ENCODE measurements around the gene NPAS2. TPM values are rescaled to one million over a fixed set of nuclear protein-coding genes. Genes with fewer than 3 reads are reported as not detected.

Gene NPAS2
- total RNA-seq, 5 donors from 2014 or later (not counting 1 experiment from before 2014, with no cell fraction given): 3.5 to 9.5 (median 4.4) TPM

DNA sequence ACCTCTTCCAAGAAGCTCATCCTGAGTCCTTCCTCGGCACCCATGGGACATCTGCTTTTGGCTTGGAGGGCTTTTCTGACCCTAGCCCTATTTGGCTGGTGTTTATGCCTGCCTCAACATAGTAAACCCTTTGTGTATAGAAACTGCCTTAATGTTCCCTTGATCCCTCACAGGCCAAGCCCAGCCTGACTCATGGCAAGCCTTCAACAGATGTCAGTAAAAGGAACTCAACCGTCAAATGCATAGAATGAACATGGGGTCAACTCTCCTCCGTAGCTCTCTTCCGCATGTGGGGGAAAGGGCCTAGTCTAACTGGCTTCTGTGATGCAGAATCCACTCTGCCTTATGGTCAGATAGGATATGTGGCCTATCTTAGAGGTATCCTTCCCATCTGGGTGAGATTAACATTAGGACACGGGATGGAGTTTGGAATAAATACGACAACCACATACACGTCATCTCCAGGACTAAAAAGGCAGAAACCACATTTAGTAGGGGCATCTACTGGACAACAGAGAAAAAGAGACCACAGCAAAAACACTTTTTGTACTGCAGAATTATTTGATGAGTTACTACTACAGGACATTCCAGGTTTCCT is 2.5 kb upstream of the NPAS2 start:
- ATAC-seq (replicated peaks in 1 of 4) (no peak), DNase-seq (no peak)
- POLR2A ChIA-PET: no interaction called here
- H3K36me3 ChIP-seq (ENCODE audit: control insufficient read depth in 2 of 2, extremely low read depth in 1 of 2, insufficient read depth in 1 of 2, low read length in 1 of 2): no peaks in the 10 kb centered on the region
- peaks cover 18 to 36% of the 10 kb centered on the region in 2 donors for H3K27me3 Mint-ChIP-seq
- WGBS (ENCODE audit: insufficient coverage): 95% methylated on average over 4 of the region's 7 CpGs
- peak overlapping the region in 1 of 3 donors; percentile 74 for H3K4me3 Mint-ChIP-seq
- no peaks in the 10 kb centered on the region for H3K9me3 Mint-ChIP-seq
- no peak overlapping the region for H3K27ac Mint-ChIP-seq
- peaks cover 2 to 24% of the 10 kb centered on the region in 2 experiments for H3K27me3 ChIP-seq (replicated peaks in 1 of 2; ENCODE audit: control insufficient read depth in 2 of 2, extremely low read depth in 1 of 2, insufficient read depth in 2 of 2, low read length in 1 of 2)
- H3K27ac ChIP-seq (ENCODE audit: low read length): no peak overlapping the region
- H3K36me3 Mint-ChIP-seq: no peaks in the 10 kb centered on the region
- H3K4me3 ChIP-seq (ENCODE audit: control insufficient read depth in 1 of 2, extremely low read depth in 1 of 2, low read length in 1 of 2): no peak overlapping the region
- CTCF ChIA-PET: no interaction called here
- H3K9me3 ChIP-seq: no peaks in the 10 kb centered on the region
- H3K4me1 ChIP-seq (ENCODE audit: control insufficient read depth in 1 of 2, extremely low read depth in 1 of 2, insufficient read depth in 2 of 2, low read length in 2 of 2): peaks cover 24 to 35% of the 10 kb centered on the region in 2 experiments
- H3K4me1 Mint-ChIP-seq: peaks cover 37 to 41% (median 38%) of the 10 kb centered on the region in 3 donors

DNA sequence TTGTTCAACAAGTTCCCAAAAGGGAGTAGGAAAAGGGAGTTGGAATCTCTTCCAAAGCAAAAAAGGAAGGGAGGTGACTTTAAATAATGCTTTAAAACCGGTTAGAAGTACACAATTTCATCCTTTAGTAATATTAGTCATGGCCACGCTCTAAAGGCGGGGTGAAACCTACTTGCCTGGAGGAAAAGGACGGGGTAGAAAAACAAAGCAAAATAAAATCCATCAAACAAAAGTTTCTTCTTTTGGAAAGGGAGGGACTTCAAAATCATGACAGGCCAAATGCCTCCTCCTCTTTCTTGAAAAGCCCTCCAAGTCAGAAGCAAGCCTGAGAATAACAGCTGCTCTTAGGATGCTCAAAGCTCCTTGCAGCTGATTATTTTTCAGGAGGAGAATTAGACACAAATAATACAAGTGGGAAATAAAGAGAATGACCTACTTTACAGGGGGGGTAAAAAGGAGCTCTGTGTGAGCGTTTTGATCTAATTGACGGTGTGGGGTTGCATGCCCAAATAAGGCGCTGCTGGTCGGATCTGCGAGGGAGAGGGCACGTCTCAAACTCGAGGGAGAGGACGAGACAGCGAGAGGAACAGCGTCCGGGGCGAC is 1.8 kb upstream of the NPAS2 start:
- 40% methylated on average over 12 of the region's 16 CpGs for WGBS (ENCODE audit: insufficient coverage)
- H3K27ac Mint-ChIP-seq: no peak overlapping the region
- DNase-seq (peak in 5 of 35 experiments; percentile 4 to 19 (median 9)), ATAC-seq (replicated peaks in 1 of 4) (peak in 3 of 4 experiments; percentile 12 to 36 (median 34))
- POLR2A ChIA-PET: no interaction called here
- peaks cover 33 to 37% (median 36%) of the 10 kb centered on the region in 3 donors for H3K4me1 Mint-ChIP-seq
- peaks cover 23 to 42% of the 10 kb centered on the region in 2 donors for H3K27me3 Mint-ChIP-seq
- no peak overlapping the region for H3K27ac ChIP-seq (ENCODE audit: low read length)
- CTCF ChIA-PET: interaction anchor here in 1 of 2 donors (0.6 kb wide), 1 partner anchor 160 kb away, joined by 9 read pairs; no protein-coding TSS in a partner anchor
- H3K36me3 ChIP-seq (ENCODE audit: control insufficient read depth in 2 of 2, extremely low read depth in 1 of 2, insufficient read depth in 1 of 2, low read length in 1 of 2): no peaks in the 10 kb centered on the region
- H3K27me3 ChIP-seq (replicated peaks in 1 of 2; ENCODE audit: control insufficient read depth in 2 of 2, extremely low read depth in 1 of 2, insufficient read depth in 2 of 2, low read length in 1 of 2): peaks cover 2 to 24% of the 10 kb centered on the region in 2 experiments
- H3K4me3 Mint-ChIP-seq: peak overlapping the region; percentile 59 to 74 (median 63)
- H3K4me3 ChIP-seq (ENCODE audit: control insufficient read depth in 1 of 2, extremely low read depth in 1 of 2, low read length in 1 of 2): peak overlapping the region in 1 of 2 donors; percentile 35
- no peaks in the 10 kb centered on the region for H3K36me3 Mint-ChIP-seq
- peaks cover 20 to 30% of the 10 kb centered on the region in 2 experiments for H3K4me1 ChIP-seq (ENCODE audit: control insufficient read depth in 1 of 2, extremely low read depth in 1 of 2, insufficient read depth in 2 of 2, low read length in 2 of 2)
- H3K9me3 Mint-ChIP-seq: no peaks in the 10 kb centered on the region
- no peaks in the 10 kb centered on the region for H3K9me3 ChIP-seq

GRCh38 chr2:100818606-100819369 is 1.2 kb upstream of the NPAS2 start:
- WGBS (ENCODE audit: insufficient coverage): 3% methylated on average over 37 of the region's 51 CpGs
- DNase-seq (peak in 9 of 35 experiments; percentile 2 to 24 (median 16)), ATAC-seq (replicated peaks in 1 of 4) (peak; percentile 27 to 47 (median 37))
- Histone ChIP-seq H3K27me3 (replicated peaks in 1 of 2; ENCODE audit: control insufficient read depth in 2 of 2, extremely low read depth in 1 of 2, insufficient read depth in 2 of 2, low read length in 1 of 2) (peaks cover 2 to 28% of the 10 kb centered on the region in 2 experiments), H3K9me3 (no peaks in the 10 kb centered on the region), H3K4me1 (ENCODE audit: control insufficient read depth in 1 of 2, extremely low read depth in 1 of 2, insufficient read depth in 2 of 2, low read length in 2 of 2) (peaks cover 15 to 30% of the 10 kb centered on the region in 2 experiments), H3K27ac (ENCODE audit: low read length) (no peak overlapping the region), H3K4me3 (ENCODE audit: control insufficient read depth in 1 of 2, extremely low read depth in 1 of 2, low read length in 1 of 2) (peak overlapping the region; percentile 35 to 81), H3K36me3 (ENCODE audit: control insufficient read depth in 2 of 2, extremely low read depth in 1 of 2, insufficient read depth in 1 of 2, low read length in 1 of 2) (no peaks in the 10 kb centered on the region)
- Mint-ChIP-seq H3K27me3 (peaks cover 30 to 49% of the 10 kb centered on the region in 2 donors), H3K9me3 (no peaks in the 10 kb centered on the region), H3K4me3 (peak overlapping the region; percentile 69 to 74 (median 69)), H3K27ac (no peak overlapping the region), H3K36me3 (no peaks in the 10 kb centered on the region), H3K4me1 (peaks cover 26 to 30% (median 29%) of the 10 kb centered on the region in 3 donors)
- ChIA-PET CTCF (interaction anchor here in 1 of 2 donors (0.6 to 0.7 kb wide), 3 partner anchors 159 to 225 kb away, joined by 3 to 9 read pairs (median 3); no protein-coding TSS in a partner anchor), POLR2A (interaction anchor here in 1 of 2 donors (0.6 kb wide), 1 partner anchor 332 kb away, joined by 4 read pairs; no protein-coding TSS in a partner anchor)

DNA sequence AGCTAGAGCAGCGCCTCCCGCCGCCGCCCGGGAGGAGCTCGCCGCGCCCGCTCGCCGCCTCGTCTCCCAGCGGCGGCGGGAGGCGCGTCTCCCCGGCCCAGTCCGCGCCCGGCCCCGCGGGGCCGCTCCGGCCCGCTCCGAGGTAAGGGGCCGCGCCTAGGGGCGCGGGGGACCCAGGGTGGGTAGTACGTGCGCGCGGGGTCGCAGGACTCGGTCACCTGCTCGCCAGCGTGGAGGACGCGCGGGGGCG is 259 bp downstream of the NPAS2 start:
- H3K4me3 ChIP-seq (ENCODE audit: control insufficient read depth in 1 of 2, extremely low read depth in 1 of 2, low read length in 1 of 2): peak overlapping the region in 1 of 2 donors; percentile 61
- Mint-ChIP-seq H3K36me3 (no peaks in the 10 kb centered on the region), H3K4me3 (peak overlapping the region in 1 of 3 donors; percentile 74), H3K27me3 (peaks cover 37 to 52% of the 10 kb centered on the region in 2 donors), H3K9me3 (no peaks in the 10 kb centered on the region), H3K27ac (no peak overlapping the region), H3K4me1 (peaks cover 15 to 21% (median 20%) of the 10 kb centered on the region in 3 donors)
- no peak overlapping the region for H3K27ac ChIP-seq (ENCODE audit: low read length)
- H3K36me3 ChIP-seq (ENCODE audit: control insufficient read depth in 2 of 2, extremely low read depth in 1 of 2, insufficient read depth in 1 of 2, low read length in 1 of 2): no peaks in the 10 kb centered on the region
- DNase-seq (no peak), ATAC-seq (replicated peaks in 1 of 4) (no peak)
- H3K4me1 ChIP-seq (ENCODE audit: control insufficient read depth in 1 of 2, extremely low read depth in 1 of 2, insufficient read depth in 2 of 2, low read length in 2 of 2): peaks cover 3 to 22% of the 10 kb centered on the region in 2 experiments
- WGBS (ENCODE audit: insufficient coverage): under 1% methylated on average over 43 of the region's 43 CpGs
- POLR2A ChIA-PET: no interaction called here
- CTCF ChIA-PET: no interaction called here
- peaks cover 2 to 31% of the 10 kb centered on the region in 2 experiments for H3K27me3 ChIP-seq (replicated peaks in 1 of 2; ENCODE audit: control insufficient read depth in 2 of 2, extremely low read depth in 1 of 2, insufficient read depth in 2 of 2, low read length in 1 of 2)
- H3K9me3 ChIP-seq: no peaks in the 10 kb centered on the region

- Mint-ChIP-seq H3K9me3 (no peaks in the 10 kb centered on the region), H3K27me3 (peaks cover 37 to 52% of the 10 kb centered on the region in 2 donors), H3K4me3 (peak overlapping the region; percentile 73 to 74 (median 74)), H3K27ac (no peak overlapping the region), H3K4me1 (peaks cover 15 to 21% (median 20%) of the 10 kb centered on the region in 3 donors), H3K36me3 (no peaks in the 10 kb centered on the region)
- Histone ChIP-seq H3K4me1 (ENCODE audit: control insufficient read depth in 1 of 2, extremely low read depth in 1 of 2, insufficient read depth in 2 of 2, low read length in 2 of 2) (peaks cover 2 to 22% of the 10 kb centered on the region in 2 experiments), H3K4me3 (ENCODE audit: control insufficient read depth in 1 of 2, extremely low read depth in 1 of 2, low read length in 1 of 2) (peak overlapping the region; percentile 48 to 61), H3K36me3 (ENCODE audit: control insufficient read depth in 2 of 2, extremely low read depth in 1 of 2, insufficient read depth in 1 of 2, low read length in 1 of 2) (no peaks in the 10 kb centered on the region), H3K27me3 (replicated peaks in 1 of 2; ENCODE audit: control insufficient read depth in 2 of 2, extremely low read depth in 1 of 2, insufficient read depth in 2 of 2, low read length in 1 of 2) (peaks cover 2 to 34% of the 10 kb centered on the region in 2 experiments), H3K27ac (ENCODE audit: low read length) (no peak overlapping the region), H3K9me3 (no peaks in the 10 kb centered on the region)
- ChIA-PET POLR2A (no interaction called here), CTCF (interaction anchor here in 1 of 2 donors (0.6 to 0.7 kb wide), 2 partner anchors 178 to 211 kb away, joined by 3 to 14 read pairs; no protein-coding TSS in a partner anchor)
- DNase-seq (peak in 3 of 35 experiments; percentile 3 to 15 (median 10)), ATAC-seq (replicated peaks in 1 of 4) (peak; percentile 6 to 20 (median 16))
- WGBS (ENCODE audit: insufficient coverage): 9% methylated on average over 45 of the region's 60 CpGs
Observed at GRCh38 chr2:100820523-100821254, 750 bp downstream of the NPAS2 start.

All from T-cell (primary cell).